Peyer's patch (tissue), 4 donors: ENCODE data around the gene TAAR6.

Experiments used
- POLR2A ChIP-seq, 2 donors: fragments of 450-650 bp; IDR thresholded peaks; one replicate each; pipeline ENCODE4 v1.5.1; 2017; ENCODE audit warnings: antibody characterized with exemption in 2 of 2, mild to moderate bottlenecking in 2 of 2, moderate library complexity in 2 of 2
- TF ChIP-seq, protein P1 (sequence below), 6 experiments: fragments of 450-650 bp in 4 of 6; fragments of 200-600 bp in 2 of 6; sonication (generic) in 1 of 6; IDR thresholded peaks; one replicate each; pipeline ENCODE4 v1.5.1; 2017 to 2019; ENCODE audit warnings: antibody characterized with exemption in 6 of 6, mild to moderate bottlenecking in 3 of 6, moderate library complexity in 1 of 6

GRCh38 chr6:132604635-132605152 lies 34.6 kb downstream of the TAAR6 start:
- TF ChIP-seq, protein P1, sequence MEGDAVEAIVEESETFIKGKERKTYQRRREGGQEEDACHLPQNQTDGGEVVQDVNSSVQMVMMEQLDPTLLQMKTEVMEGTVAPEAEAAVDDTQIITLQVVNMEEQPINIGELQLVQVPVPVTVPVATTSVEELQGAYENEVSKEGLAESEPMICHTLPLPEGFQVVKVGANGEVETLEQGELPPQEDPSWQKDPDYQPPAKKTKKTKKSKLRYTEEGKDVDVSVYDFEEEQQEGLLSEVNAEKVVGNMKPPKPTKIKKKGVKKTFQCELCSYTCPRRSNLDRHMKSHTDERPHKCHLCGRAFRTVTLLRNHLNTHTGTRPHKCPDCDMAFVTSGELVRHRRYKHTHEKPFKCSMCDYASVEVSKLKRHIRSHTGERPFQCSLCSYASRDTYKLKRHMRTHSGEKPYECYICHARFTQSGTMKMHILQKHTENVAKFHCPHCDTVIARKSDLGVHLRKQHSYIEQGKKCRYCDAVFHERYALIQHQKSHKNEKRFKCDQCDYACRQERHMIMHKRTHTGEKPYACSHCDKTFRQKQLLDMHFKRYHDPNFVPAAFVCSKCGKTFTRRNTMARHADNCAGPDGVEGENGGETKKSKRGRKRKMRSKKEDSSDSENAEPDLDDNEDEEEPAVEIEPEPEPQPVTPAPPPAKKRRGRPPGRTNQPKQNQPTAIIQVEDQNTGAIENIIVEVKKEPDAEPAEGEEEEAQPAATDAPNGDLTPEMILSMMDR (IDR thresholded peaks at IDR 0.05), result no peak
- no peak for TF ChIP-seq POLR2A (IDR thresholded peaks at IDR 0.05)
